NB4 (cell line): ENCODE results near the gene APOA4.

Experiments used
- DNase-seq: peaks from one replicate; pipeline ENCODE4 v3.0.0; 2010; ENCODE audit warnings: low read depth
- H3K4me3 ChIP-seq: one replicate; pipeline ENCODE4 v1.5.1; 2011; ENCODE audit warnings: mild to moderate bottlenecking, low read depth, low read length, moderate library complexity
- MAX ChIP-seq: IDR thresholded peaks from 2 replicates; pipeline ENCODE4 v1.6.1; 2011; ENCODE audit warnings: low read depth, low read length
- MYC ChIP-seq: IDR thresholded peaks from 2 replicates; pipeline ENCODE4 v1.6.1; 2011; ENCODE audit warnings: low read depth, low read length
- POLR2A ChIP-seq: IDR thresholded peaks from 2 replicates; pipeline ENCODE4 v1.6.1; 2011; ENCODE audit warnings: mild to moderate bottlenecking; ENCODE audit not compliant: insufficient read length; ENCODE audit errors: extremely low read depth
- TF ChIP-seq, protein P1 (sequence below): IDR thresholded peaks from one replicate; pipeline ENCODE4 v1.5.1; 2012; ENCODE audit warnings: low read depth, low read length

APOA4 gene

DNA sequence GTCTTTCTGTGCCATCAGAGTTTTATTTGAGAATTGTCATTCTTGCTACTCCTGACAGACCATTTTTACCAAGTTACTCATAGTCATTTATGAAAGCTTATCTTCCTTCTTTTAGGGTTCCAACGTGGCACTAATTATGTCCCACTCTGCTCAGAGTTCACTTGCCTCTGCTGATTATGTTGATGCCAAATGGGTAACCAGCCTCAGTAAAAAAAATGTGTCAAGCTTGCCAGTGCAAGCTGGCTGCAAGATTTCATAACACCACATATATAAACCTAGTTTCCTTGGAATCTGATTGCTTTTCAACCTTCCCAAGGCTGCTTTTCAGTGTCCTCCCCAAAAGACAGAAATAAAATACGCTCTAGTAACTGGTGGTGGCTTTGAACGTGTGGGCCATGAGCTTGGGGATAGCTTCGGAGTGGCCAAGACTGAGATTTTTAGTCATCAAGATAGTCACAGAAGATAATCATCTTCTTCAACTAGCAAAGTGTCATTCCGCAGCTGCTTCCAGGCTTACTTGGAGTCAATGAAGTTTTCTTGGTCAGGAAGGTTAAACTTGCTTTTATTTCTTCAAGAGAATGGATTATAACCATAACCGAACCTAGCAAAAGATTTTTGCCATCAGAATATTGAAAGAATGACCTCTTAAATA is 43.8 kb upstream of the APOA4 start:
- H3K4me3 ChIP-seq, result no peak overlapping the region
- no peak for DNase-seq
- TF ChIP-seq, protein P1, sequence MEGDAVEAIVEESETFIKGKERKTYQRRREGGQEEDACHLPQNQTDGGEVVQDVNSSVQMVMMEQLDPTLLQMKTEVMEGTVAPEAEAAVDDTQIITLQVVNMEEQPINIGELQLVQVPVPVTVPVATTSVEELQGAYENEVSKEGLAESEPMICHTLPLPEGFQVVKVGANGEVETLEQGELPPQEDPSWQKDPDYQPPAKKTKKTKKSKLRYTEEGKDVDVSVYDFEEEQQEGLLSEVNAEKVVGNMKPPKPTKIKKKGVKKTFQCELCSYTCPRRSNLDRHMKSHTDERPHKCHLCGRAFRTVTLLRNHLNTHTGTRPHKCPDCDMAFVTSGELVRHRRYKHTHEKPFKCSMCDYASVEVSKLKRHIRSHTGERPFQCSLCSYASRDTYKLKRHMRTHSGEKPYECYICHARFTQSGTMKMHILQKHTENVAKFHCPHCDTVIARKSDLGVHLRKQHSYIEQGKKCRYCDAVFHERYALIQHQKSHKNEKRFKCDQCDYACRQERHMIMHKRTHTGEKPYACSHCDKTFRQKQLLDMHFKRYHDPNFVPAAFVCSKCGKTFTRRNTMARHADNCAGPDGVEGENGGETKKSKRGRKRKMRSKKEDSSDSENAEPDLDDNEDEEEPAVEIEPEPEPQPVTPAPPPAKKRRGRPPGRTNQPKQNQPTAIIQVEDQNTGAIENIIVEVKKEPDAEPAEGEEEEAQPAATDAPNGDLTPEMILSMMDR, result no peak
- no peak for TF ChIP-seq MYC
- no peak for TF ChIP-seq POLR2A
- TF ChIP-seq MAX, result no peak

GRCh38 chr11:116865696-116866095 is 42.6 kb upstream of the APOA4 start:
- H3K4me3 ChIP-seq, result no peak overlapping the region
- TF ChIP-seq MYC (no peak), POLR2A (no peak), MAX (no peak)
- TF ChIP-seq, protein P1, result no peak
- DNase-seq, result no peak

DNA sequence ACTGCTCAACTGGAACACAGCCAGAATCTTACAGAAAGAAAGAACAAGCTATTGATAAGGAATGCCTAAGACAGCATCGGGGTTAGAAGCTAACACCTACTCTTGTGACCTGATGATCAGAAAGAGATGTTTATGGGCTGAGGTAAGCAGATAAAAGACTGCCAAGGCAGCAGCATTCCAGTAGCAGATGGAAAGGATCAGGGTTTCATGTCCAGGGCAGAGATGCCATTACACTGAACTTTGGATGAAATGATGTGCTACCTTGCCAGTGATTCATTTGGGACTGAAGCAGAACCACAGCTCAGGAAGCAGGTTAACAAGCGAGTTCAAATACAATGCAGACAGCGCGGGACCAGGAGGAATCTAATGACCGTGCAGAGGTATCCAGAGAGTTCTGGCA is 41.4 kb upstream of the APOA4 start:
- TF ChIP-seq, protein P1, result no peak
- TF ChIP-seq MAX (no peak), POLR2A (no peak), MYC (no peak)
- no peak overlapping the region for H3K4me3 ChIP-seq
- DNase-seq, result no peak

DNA sequence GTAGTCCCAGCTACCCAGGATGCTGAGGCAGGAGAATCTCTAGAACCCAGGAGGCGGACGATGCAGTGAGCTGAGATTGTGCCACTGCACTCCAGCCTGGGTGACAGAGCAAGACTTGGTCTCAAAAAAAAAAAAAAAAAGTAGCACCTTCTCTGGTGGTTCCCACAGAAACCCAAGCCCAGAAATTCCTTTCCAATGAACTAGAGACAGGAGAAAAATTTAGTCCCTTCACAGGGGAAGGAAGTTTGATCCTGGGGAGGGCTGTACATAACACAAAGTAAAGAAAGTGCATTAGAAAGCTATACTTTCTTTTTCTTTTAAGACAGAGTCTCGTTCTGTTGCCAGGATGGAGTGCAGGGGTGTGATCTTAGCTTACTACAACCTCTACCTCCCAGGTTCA is 39.8 kb upstream of the APOA4 start:
- TF ChIP-seq MYC (no peak), MAX (no peak), POLR2A (no peak)
- TF ChIP-seq, protein P1, result no peak
- no peak for DNase-seq

GRCh38 chr11:116862185-116862584 is 39.1 kb upstream of the APOA4 start:
- TF ChIP-seq POLR2A, result no peak
- TF ChIP-seq MYC, result no peak
- TF ChIP-seq MAX, result no peak
- TF ChIP-seq, protein P1, result no peak
- no peak for DNase-seq
- no peak overlapping the region for H3K4me3 ChIP-seq

More for the DNA sequence above, 39.8 kb upstream of the APOA4 start:
- H3K4me3 ChIP-seq, result no peak overlapping the region

DNA sequence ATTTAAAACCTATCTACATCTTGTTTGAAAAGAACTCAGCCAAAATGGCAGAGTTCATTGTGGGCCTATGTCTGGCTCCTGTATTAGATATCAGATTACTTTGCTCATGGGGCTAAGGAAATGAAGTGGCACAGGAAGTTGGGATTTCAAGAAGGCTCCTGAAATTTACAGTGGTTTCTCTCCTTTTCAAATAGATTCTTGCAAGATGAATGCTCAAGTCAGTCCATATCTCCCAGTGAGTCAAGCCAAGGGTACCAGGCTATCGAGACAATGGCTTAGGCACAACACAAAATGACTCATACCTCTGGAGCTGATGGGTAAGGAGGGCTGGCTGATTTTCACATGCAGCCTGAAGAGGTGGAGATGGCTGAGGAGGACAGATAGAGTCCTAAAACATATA is 38.4 kb upstream of the APOA4 start:
- H3K4me3 ChIP-seq, result no peak overlapping the region
- no peak for TF ChIP-seq MAX
- TF ChIP-seq MYC, result no peak
- TF ChIP-seq, protein P1, result no peak
- TF ChIP-seq POLR2A, result no peak
- DNase-seq, result no peak
